Natural killer cell (primary cell): ENCODE measurements around the gene SLC12A9. TPM values are rescaled to one million over a fixed set of nuclear protein-coding genes. Genes with fewer than 3 reads are reported as not detected.

Source experiments
- ATAC-seq, 3 donors: fragments of 150-1000 bp in 2 of 3; fragments of 200-7000 bp in 1 of 3; cut with Tn5 transposase; 1 replicate in 1 of 3; 2 replicates in 2 of 3; pipeline ENCODE4 v1.10.0; 2021; ENCODE audit warnings: mild to moderate bottlenecking in 2 of 3, moderate library complexity in 2 of 3
- DNase-seq, 2 donors: peaks; one replicate each; pipeline versions ENCODE4 v3.0.0 to v3.0.0-alpha.2; 2013 to 2021; ENCODE audit warnings: mixed read lengths in 1 of 2
- H3K27ac ChIP-seq: one replicate; pipeline ENCODE4 v1.5.1; 2013; ENCODE audit warnings: mild to moderate bottlenecking, low read length
- H3K27me3 ChIP-seq: one replicate; pipeline ENCODE4 v1.6.1; 2013; ENCODE audit warnings: low read length; ENCODE audit not compliant: control insufficient read depth, insufficient read depth
- H3K36me3 ChIP-seq: one replicate; pipeline ENCODE4 v1.6.1; 2013; ENCODE audit warnings: low read length; ENCODE audit not compliant: control insufficient read depth, insufficient read depth
- H3K4me1 ChIP-seq: one replicate; pipeline ENCODE4 v1.6.1; 2013; ENCODE audit warnings: low read length; ENCODE audit not compliant: control insufficient read depth, insufficient read depth
- H3K4me3 ChIP-seq: one replicate; pipeline ENCODE4 v1.5.1; 2013; ENCODE audit warnings: low read length
- H3K9me3 ChIP-seq: one replicate; pipeline ENCODE4 v1.6.1; 2013; ENCODE audit warnings: low read length; ENCODE audit not compliant: control insufficient read depth, insufficient read depth
- H3K27ac Mint-ChIP-seq, 2 donors: one replicate each; pipeline ENCODE4 v1.8.0; 2022; ENCODE audit warnings: mild to moderate bottlenecking in 2 of 2, mixed read lengths in 2 of 2, moderate library complexity in 1 of 2
- H3K27me3 Mint-ChIP-seq, 2 donors: one replicate each; pipeline ENCODE4 v1.8.0; 2022; ENCODE audit warnings: low read depth in 2 of 2, mixed read lengths in 2 of 2
- H3K36me3 Mint-ChIP-seq: one replicate; pipeline ENCODE4 v1.8.0; 2022; ENCODE audit warnings: mixed read lengths
- H3K4me1 Mint-ChIP-seq, 2 donors: one replicate each; pipeline ENCODE4 v1.8.0; 2022; ENCODE audit warnings: mixed read lengths in 2 of 2
- H3K4me3 Mint-ChIP-seq: one replicate; pipeline ENCODE4 v1.8.0; 2022; ENCODE audit warnings: mild to moderate bottlenecking, moderate library complexity, mixed read lengths
- H3K9me3 Mint-ChIP-seq, 2 donors: one replicate each; pipeline ENCODE4 v1.8.0; 2022; ENCODE audit warnings: mixed read lengths in 2 of 2
- WGBS: methylation state at CpG from one replicate; pipeline ENCODE4 v1.1.7; 2013; ENCODE audit warnings: missing lambda C conversion rate; ENCODE audit not compliant: insufficient coverage; 5-methylcytosine and 5-hydroxymethylcytosine counted together
- intact Hi-C: fragments of 100-400 bp; cut with micrococcal nuclease; formaldehyde crosslinking; loops from one replicate; pipeline ENCODE4 v1.14.2; 2022
- total RNA-seq, 4 donors: library from RNA; stranded (reverse); fragments of 120-200 nt in 1 of 4; gene quantifications; one replicate each; pipeline versions ENCODE4 v1.2.3 to v1.2.4, GENCODE V29; 2013 to 2022
- TF ChIP-seq, protein P1 (sequence below): fragments of 200-600 bp; IDR thresholded peaks from one replicate; pipeline ENCODE4 v1.8.0; 2022; ENCODE audit warnings: antibody characterized with exemption

Gene SLC12A9
- total RNA-seq, 3 donors from 2014 or later (not counting 1 experiment from before 2014, with no cell fraction given) = 35.0 to 44.2 (median 38.1) TPM

- H3K27me3 Mint-ChIP-seq = peaks cover 0 to 14% of the 10 kb centered on the region in 2 donors
- no peaks in the 10 kb centered on the region for H3K4me1 Mint-ChIP-seq
- no peak for DNase-seq
- Histone ChIP-seq H3K36me3 (no peaks in the 10 kb centered on the region), H3K4me1 (no peaks in the 10 kb centered on the region), H3K27me3 (no peaks in the 10 kb centered on the region), H3K9me3 (no peaks in the 10 kb centered on the region), H3K27ac (no peak overlapping the region), H3K4me3 (no peak overlapping the region)
- H3K4me3 Mint-ChIP-seq = no peak overlapping the region
- H3K27ac Mint-ChIP-seq = no peak overlapping the region
- TF ChIP-seq, protein P1, sequence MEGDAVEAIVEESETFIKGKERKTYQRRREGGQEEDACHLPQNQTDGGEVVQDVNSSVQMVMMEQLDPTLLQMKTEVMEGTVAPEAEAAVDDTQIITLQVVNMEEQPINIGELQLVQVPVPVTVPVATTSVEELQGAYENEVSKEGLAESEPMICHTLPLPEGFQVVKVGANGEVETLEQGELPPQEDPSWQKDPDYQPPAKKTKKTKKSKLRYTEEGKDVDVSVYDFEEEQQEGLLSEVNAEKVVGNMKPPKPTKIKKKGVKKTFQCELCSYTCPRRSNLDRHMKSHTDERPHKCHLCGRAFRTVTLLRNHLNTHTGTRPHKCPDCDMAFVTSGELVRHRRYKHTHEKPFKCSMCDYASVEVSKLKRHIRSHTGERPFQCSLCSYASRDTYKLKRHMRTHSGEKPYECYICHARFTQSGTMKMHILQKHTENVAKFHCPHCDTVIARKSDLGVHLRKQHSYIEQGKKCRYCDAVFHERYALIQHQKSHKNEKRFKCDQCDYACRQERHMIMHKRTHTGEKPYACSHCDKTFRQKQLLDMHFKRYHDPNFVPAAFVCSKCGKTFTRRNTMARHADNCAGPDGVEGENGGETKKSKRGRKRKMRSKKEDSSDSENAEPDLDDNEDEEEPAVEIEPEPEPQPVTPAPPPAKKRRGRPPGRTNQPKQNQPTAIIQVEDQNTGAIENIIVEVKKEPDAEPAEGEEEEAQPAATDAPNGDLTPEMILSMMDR = no peak
- H3K36me3 Mint-ChIP-seq = no peaks in the 10 kb centered on the region
- WGBS = 97% methylated on average over 3 of the region's 3 CpGs
- no peaks in the 10 kb centered on the region for H3K9me3 Mint-ChIP-seq
- ATAC-seq = no peak
- intact Hi-C loops = no loop called here
Observed at GRCh38 chr7:100911484-100911883, 59.0 kb downstream of the SLC12A9 start.

DNA sequence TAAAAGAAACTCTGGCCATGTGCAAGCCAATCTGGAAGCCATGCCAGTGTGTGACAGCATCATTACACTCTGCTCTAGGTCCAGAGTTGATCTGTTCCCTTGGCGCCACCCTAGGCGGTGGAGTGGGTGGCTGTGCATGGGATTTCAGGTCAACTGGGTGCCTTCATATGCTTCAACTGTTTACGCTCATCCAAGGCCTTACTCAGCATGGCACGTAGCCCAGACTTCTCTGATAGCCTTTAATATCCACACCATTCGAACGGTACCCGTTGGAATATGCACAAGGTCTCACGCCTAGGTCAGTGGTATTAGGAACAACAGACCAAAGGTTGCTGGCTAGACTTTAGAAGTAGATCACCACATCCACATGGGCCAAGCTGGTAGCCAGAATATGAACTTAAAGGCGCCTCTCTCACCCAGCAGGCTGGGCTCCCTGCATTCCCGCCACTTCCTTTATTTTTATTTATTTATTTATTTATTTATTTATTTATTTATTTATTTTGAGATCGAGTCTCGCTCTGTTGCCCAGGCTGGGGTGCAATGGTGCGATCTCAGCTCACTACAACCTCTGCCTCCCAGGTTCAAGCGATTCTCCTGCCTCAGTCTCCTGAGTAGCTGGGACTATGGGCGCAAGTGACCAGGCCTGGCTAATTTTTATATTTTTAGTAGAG is 61.8 kb downstream of the SLC12A9 start:
- Mint-ChIP-seq H3K36me3 (no peaks in the 10 kb centered on the region), H3K27me3 (peaks cover 0 to 17% of the 10 kb centered on the region in 2 donors), H3K9me3 (no peaks in the 10 kb centered on the region), H3K4me1 (no peaks in the 10 kb centered on the region), H3K27ac (no peak overlapping the region), H3K4me3 (no peak overlapping the region)
- H3K27ac ChIP-seq = no peak overlapping the region
- ATAC-seq (no peak), DNase-seq (no peak)
- intact Hi-C loops = no loop called here
- TF ChIP-seq, protein P1 = no peak
- H3K27me3 ChIP-seq = no peaks in the 10 kb centered on the region
- no peaks in the 10 kb centered on the region for H3K36me3 ChIP-seq
- 86% methylated on average over 12 of the region's 15 CpGs for WGBS
- H3K9me3 ChIP-seq = no peaks in the 10 kb centered on the region
- H3K4me3 ChIP-seq = no peak overlapping the region
- no peaks in the 10 kb centered on the region for H3K4me1 ChIP-seq

DNA sequence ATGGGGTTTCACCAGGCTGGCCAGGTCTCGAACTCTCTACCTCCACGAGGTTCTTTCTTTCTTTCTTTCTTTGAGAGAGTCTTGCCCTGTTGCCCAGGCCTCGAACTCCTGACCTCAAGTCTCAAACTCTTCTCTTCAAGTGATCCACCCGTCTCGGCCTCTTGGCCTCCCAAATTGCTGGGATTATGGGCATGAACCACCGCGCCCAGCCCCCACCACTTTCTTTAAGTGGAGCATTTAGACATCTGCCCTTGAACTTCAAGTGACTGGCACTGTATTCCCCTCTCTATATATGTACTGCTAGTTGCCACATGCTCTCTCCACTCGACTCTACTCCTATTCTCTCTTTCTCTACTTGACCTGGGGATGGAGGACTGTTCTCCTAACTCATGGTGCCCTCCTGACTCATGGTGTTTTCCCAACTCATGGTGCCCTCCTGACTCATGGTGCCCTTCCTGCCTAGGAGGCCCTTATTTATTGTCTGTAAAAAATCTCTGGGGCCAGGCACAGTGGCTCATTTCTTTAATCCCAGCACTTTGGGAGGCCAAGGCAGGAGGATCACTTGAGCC is 62.5 kb downstream of the SLC12A9 start:
- Mint-ChIP-seq H3K27me3 (peaks cover 3 to 17% of the 10 kb centered on the region in 2 donors), H3K36me3 (no peaks in the 10 kb centered on the region)
- TF ChIP-seq, protein P1 = no peak

More for the DNA sequence above, 62.5 kb downstream of the SLC12A9 start:
- H3K27ac Mint-ChIP-seq = no peak overlapping the region
- no peaks in the 10 kb centered on the region for H3K4me1 ChIP-seq
- no peaks in the 10 kb centered on the region for H3K36me3 ChIP-seq
- H3K9me3 Mint-ChIP-seq = no peaks in the 10 kb centered on the region
- 78% methylated on average over 8 of the region's 8 CpGs for WGBS
- H3K9me3 ChIP-seq = no peaks in the 10 kb centered on the region
- no peak overlapping the region for H3K4me3 ChIP-seq
- H3K27me3 ChIP-seq = no peaks in the 10 kb centered on the region
- H3K4me1 Mint-ChIP-seq = no peaks in the 10 kb centered on the region
- no peak for DNase-seq
- intact Hi-C loops = no loop called here
- no peak for ATAC-seq
- no peak overlapping the region for H3K4me3 Mint-ChIP-seq
- no peak overlapping the region for H3K27ac ChIP-seq

Other genes with a start within 250 kb of the SLC12A9 start
- gene MOSPD3, start 240.2 kb upstream of the SLC12A9 start, total RNA-seq = 10 to 100 TPM; 14.5 to 15.9 (median 15.5) TPM
- 10 to 100 TPM in 2 of 3 donors, 1 to 10 TPM in 1; 9.8 to 13.8 (median 12.0) TPM for gene TFR2, start 211.2 kb upstream of the SLC12A9 start, total RNA-seq
- gene ACTL6B, start 196.3 kb upstream of the SLC12A9 start, total RNA-seq = not detected
- 100 to 1,000 TPM; 194 to 227 (median 212) TPM for gene GNB2, start 179.0 kb upstream of the SLC12A9 start, total RNA-seq
- 100 to 1,000 TPM in 2 of 3 donors, 10 to 100 TPM in 1; 92.0 to 102 (median 101) TPM for gene GIGYF1, start 158.5 kb upstream of the SLC12A9 start, total RNA-seq
- gene POP7, start 146.6 kb upstream of the SLC12A9 start, total RNA-seq = 10 to 100 TPM; 17.6 to 22.1 (median 17.6) TPM
- gene EPO, start 132.2 kb upstream of the SLC12A9 start, total RNA-seq = not detected
- gene ZAN, start 119.1 kb upstream of the SLC12A9 start, total RNA-seq = not detected
- 1 to 10 TPM in 1 of 3 donors, under 1 TPM in 2; 0.66 to 1.5 (median 0.88) TPM for gene EPHB4, start 25.2 kb upstream of the SLC12A9 start, total RNA-seq
- gene TRIP6, start 14.7 kb downstream of the SLC12A9 start, total RNA-seq = 1 to 10 TPM; 1.1 to 3.5 (median 1.5) TPM
- gene SRRT, start 22.4 kb downstream of the SLC12A9 start, total RNA-seq = 100 to 1,000 TPM; 281 to 307 (median 288) TPM
- 1 to 10 TPM; 1.0 to 1.9 (median 1.3) TPM for gene UFSP1, start 37.0 kb downstream of the SLC12A9 start, total RNA-seq
- under 1 TPM; 0.18 to 0.84 (median 0.47) TPM for gene ACHE, start 43.2 kb downstream of the SLC12A9 start, total RNA-seq
- gene MUC3A, start 96.8 kb downstream of the SLC12A9 start, total RNA-seq = under 1 TPM in 1 of 3 donors, not detected in 2; 0.24 TPM
- 1 to 10 TPM in 2 of 3 donors, not detected in 1; 1.2 to 4.6 TPM for gene MUC12, start 116.9 kb downstream of the SLC12A9 start, total RNA-seq
- gene MUC17, start 167.4 kb downstream of the SLC12A9 start, total RNA-seq = not detected
- 10 to 100 TPM; 53.6 to 75.8 (median 63.9) TPM for gene TRIM56, start 232.8 kb downstream of the SLC12A9 start, total RNA-seq